GM12878 (cell line): ENCODE data around the gene SLC24A4. TPM values are rescaled to one million over a fixed set of nuclear protein-coding genes. Genes with fewer than 3 reads are reported as not detected.

Experiments
- CHD4 ChIP-seq: fragments of 200-600 bp; sonication (generic); IDR thresholded peaks from 2 replicates; pipeline ENCODE4 v1.6.1; 2016; ENCODE audit warnings: mild to moderate bottlenecking
- CREB1 ChIP-seq: IDR thresholded peaks from 2 replicates; pipeline ENCODE4 v1.6.1; 2012; ENCODE audit warnings: low read depth, mild to moderate bottlenecking, inconsistent platforms
- ETV6 ChIP-seq, 2 experiments: fragments of 450-650 bp in 1 of 2; IDR thresholded peaks in 1 of 2; conservative IDR thresholded peaks in 1 of 2; 2 replicates each; pipeline ENCODE4 v1.6.1; 2014; ENCODE audit warnings: antibody characterized with exemption in 1 of 2, borderline replicate concordance in 1 of 2, low read depth in 1 of 2, mild to moderate bottlenecking in 1 of 2, moderate library complexity in 1 of 2
- JUND ChIP-seq: IDR thresholded peaks from 2 replicates; pipeline ENCODE4 v1.6.1; 2012; ENCODE audit warnings: low read depth, mild to moderate bottlenecking, low read length, improper control_type of control experiment, moderate library complexity
- NBN ChIP-seq: fragments of 450-650 bp; IDR thresholded peaks from 2 replicates; pipeline ENCODE4 v1.6.1; 2016
- PAX5 ChIP-seq: IDR thresholded peaks from 2 replicates; pipeline ENCODE4 v1.6.1; 2011; ENCODE audit warnings: low read depth, low read length, borderline replicate concordance
- PBX3 ChIP-seq: IDR thresholded peaks from 2 replicates; pipeline ENCODE4 v1.6.1; 2011; ENCODE audit warnings: mild to moderate bottlenecking, low read depth, low read length, moderate library complexity; ENCODE audit not compliant: insufficient replicate concordance
- RCOR1 ChIP-seq: conservative IDR thresholded peaks from 2 replicates; pipeline ENCODE4 v1.6.1; 2012; ENCODE audit warnings: low read depth, low read length, improper control_type of control experiment
- SKIL ChIP-seq: fragments of 450-650 bp; IDR thresholded peaks from 2 replicates; pipeline ENCODE4 v1.6.1; 2017; ENCODE audit warnings: mild to moderate bottlenecking, low read depth, inconsistent platforms; ENCODE audit not compliant: poor library complexity, severe bottlenecking
- TCF12 ChIP-seq: IDR thresholded peaks from 2 replicates; pipeline ENCODE4 v1.6.1; 2011; ENCODE audit warnings: low read depth, mild to moderate bottlenecking, low read length
- TCF3 ChIP-seq: IDR thresholded peaks from 2 replicates; pipeline ENCODE4 v1.6.1; 2012; ENCODE audit warnings: low read depth, mild to moderate bottlenecking, low read length, borderline replicate concordance; ENCODE audit not compliant: insufficient read depth
- polyA plus RNA-seq, 11 experiments: library from polyadenylated mRNA; depleted of rRNA in 4 of 11; unstranded in 6 of 11; stranded (reverse) in 5 of 11; fragments of >200 nt; fragmentation: Nextera tagmentation in 4 of 11; fragmentation: Illumina TruSeq in 1 of 11; extraction: Ambion mirVana in 4 of 11; extraction: Trizol in 1 of 11; gene quantifications; 1 replicate in 1 of 11; 2 replicates in 10 of 11; pipeline versions ENCODE4 v1.2.1 to v1.2.3, GENCODE V29; 2011 to 2016; ENCODE audit warnings: inconsistent platforms in 2 of 11, missing spikeins in 2 of 11, low read depth in 1 of 11
- total RNA-seq, 4 experiments: library from RNA; depleted of rRNA in 3 of 4; stranded (reverse); fragments of >200 nt in 3 of 4; fragmentation: Illumina TruSeq in 1 of 4; extraction: Trizol in 1 of 4; gene quantifications; 2 replicates each; pipeline versions ENCODE4 v1.2.1 to v1.2.3, GENCODE V29; 2013 to 2021
- TF ChIP-seq, protein P1 (sequence below): fragments of 450-650 bp; formaldehyde crosslinking; IDR thresholded peaks from 2 replicates; pipeline ENCODE4 v1.4.0; 2022; ENCODE audit warnings: mild to moderate bottlenecking, moderate library complexity

Gene SLC24A4
- total and polyA plus RNA-seq, 10 of the 15 experiments (the other 5 are each of a cell fraction or from before 2014, with no cell fraction given) = under 0.01 to 0.46 (median 0.04) TPM; not detected in 5

DNA sequence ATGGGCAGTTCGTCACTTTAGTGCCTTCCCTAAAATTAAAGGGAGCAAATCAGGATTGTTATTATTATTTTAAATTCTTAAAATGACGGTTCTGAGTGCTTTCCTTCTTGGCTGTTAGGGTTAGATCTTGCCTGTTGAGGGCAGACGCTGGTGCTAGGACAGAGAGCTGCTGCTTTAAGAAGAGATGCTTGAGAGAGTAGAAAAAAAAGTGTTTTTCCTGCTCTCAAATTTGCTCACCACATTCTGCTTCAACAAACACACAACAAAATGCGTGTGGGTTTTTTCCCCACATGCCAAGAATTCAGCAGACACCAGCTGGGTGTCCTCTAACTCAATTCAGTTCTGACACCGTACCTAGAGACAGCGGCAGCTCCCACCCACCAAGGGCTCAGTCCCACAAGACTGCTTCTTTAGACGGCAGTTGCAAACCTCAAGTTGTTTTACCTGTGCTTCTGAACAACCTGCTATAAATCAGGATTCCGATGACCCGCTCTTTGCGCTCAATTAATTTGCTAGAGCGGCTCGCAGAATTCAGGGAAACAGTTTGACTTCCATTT is 114.8 kb downstream of the SLC24A4 start (continued):
- TF ChIP-seq, protein P1, sequence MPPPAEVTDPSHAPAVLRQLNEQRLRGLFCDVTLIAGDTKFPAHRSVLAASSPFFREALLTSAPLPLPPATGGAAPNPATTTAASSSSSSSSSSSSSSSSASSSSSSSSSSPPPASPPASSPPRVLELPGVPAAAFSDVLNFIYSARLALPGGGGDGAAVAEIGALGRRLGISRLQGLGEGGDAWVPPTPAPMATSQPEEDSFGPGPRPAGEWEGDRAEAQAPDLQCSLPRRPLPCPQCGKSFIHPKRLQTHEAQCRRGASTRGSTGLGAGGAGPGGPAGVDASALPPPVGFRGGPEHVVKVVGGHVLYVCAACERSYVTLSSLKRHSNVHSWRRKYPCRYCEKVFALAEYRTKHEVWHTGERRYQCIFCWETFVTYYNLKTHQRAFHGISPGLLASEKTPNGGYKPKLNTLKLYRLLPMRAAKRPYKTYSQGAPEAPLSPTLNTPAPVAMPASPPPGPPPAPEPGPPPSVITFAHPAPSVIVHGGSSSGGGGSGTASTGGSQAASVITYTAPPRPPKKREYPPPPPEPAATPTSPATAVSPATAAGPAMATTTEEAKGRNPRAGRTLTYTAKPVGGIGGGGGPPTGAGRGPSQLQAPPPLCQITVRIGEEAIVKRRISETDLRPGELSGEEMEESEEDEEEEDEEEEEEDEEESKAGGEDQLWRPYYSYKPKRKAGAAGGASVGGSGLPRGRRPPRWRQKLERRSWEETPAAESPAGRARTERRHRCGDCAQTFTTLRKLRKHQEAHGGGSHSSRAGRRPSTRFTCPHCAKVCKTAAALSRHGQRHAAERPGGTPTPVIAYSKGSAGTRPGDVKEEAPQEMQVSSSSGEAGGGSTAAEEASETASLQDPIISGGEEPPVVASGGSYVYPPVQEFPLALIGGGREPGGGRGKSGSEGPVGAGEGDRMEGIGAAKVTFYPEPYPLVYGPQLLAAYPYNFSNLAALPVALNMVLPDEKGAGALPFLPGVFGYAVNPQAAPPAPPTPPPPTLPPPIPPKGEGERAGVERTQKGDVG = no peak
- no peak for TF ChIP-seq SKIL
- TF ChIP-seq JUND = no peak
- no peak for TF ChIP-seq PAX5
- no peak for TF ChIP-seq RCOR1
- TF ChIP-seq NBN = no peak
- no peak for TF ChIP-seq CREB1
- TF ChIP-seq CHD4 = no peak
- no peak for TF ChIP-seq ETV6 (conservative IDR thresholded peaks at IDR 0.05 in 1 of 2, IDR thresholded peaks at IDR 0.05 in 1 of 2; ENCODE audit: borderline replicate concordance in 1 of 2, low read depth in 1 of 2)
- 0 out of 2 replicates have a peak, but pooled peaks have one; percentile 37 for TF ChIP-seq TCF3
- TF ChIP-seq TCF12 = peak; percentile 81; the same call in 1 of the 2 replicates
- TF ChIP-seq PBX3 = peak; percentile 18
